HEK293T (cell line): Measurements from ENCODE around the gene TMEM151A.

Experiments used
- BHLHE40 ChIP-seq: fragments of 450-650 bp; IDR thresholded peaks from 2 replicates; pipeline ENCODE4 v1.6.1; 2016; ENCODE audit warnings: mild to moderate bottlenecking, moderate library complexity, borderline replicate concordance
- NFRKB ChIP-seq: fragments of 450-650 bp; IDR thresholded peaks from 2 replicates; pipeline ENCODE4 v1.6.1; 2016; ENCODE audit warnings: mild to moderate bottlenecking, moderate library complexity

- TF ChIP-seq NFRKB (no peak), BHLHE40 (no peak)
Observed at GRCh38 chr11:66337103-66337899, 45.6 kb downstream of the TMEM151A start.
